Measurements from ENCODE around the gene MTFR2. TPM values are rescaled to one million over a fixed set of nuclear protein-coding genes. Genes with fewer than 3 reads are reported as not detected.

MTFR2 gene
- 0.49 and 0.73 TPM in 2 replicates for total RNA-seq

DNA sequence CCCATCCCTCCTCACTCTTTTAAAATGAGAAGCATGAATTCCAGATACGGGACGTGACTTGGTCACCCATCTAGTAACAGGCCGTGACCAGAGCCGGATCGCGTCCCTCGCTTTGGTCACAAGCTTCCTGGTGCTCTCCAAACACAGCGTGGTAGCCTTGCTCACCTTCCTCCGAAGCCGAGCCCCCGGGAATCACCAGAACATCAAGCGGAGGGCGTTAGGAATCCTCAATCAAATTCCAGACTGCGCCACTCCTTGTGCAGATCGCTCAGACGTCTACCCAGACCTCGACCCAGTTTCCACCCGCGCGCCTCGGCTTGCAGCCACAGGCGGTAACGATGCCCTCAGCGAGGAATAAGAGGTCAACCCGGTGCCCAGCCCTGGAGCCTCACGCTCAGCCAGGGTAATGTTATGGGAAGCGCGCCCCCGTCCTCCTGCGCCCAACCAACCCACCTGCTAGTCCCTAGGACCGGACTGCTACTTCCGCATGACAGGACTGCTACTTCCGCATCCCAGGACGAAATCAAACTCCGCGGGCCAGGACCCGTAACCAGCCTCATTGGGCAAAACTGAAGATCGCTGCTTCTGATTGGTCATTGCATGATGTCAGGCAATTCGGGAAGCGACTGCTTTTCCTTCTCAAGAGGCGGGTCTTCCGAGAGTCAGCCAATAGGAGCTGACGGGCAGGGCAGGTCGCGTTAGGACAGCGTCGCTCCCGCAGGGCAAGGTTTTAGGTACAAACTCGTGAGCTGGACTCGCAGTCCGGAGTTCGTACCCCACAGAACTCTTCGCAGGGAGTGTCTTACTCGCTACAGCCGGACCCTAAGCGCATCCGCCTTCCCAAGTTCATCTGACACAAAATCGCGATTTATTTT, at the start of gene MTFR2:
Gene MTFR2, minus strand, starts transcription at position 501 of the 875 bp plus-strand sequence. CDS start 1,212 bp downstream, outside the sequence.

DNA sequence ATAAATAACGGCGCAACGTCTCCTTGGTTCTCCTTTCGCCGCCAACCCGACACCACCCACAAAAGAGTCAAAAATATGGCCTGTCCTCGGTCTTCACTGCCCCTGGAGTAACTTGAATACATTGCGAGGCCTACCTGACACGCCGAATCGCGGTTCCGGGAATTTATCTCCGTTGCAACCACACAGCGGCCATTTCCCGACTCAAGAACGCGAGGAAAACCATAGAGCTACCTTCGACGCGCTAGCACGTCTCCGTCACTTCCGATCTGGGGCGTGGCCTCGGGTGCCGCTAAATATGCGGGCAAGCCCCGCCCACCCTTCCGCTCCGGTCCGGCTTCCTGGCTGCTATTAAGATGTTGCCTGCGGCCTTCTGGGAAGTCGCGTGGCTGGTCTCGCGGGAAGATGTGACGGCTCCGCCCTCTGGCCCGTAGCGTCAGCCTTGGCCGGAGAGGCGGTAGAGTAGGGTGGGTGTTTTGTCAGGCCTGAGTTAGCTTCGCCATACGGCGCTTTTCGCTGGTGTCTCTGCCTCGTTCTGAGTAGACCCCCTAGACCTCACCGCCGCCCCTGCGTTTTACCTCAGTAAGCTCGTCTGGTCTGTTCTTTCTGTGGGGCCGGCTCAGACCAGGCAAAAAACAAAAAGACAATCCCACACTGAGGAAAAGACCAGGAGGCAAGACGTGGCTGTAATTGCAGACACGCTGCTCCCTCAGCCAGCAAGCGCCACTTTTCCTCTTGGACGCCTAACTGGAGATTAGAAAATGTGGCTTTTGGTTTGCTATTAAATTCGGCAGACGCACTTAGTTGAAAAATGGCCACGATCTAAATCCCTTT, 39.7 kb upstream of the MTFR2 start, which contains the start of gene BCLAF1:
Gene BCLAF1, minus strand, starts transcription at position 268 of the 831 bp plus-strand sequence. CDS start 9,980 bp downstream, outside the sequence.

Other genes starting within 250 kb of the MTFR2 start
- 118 and 138 TPM in 2 replicates for gene BCLAF1, start 39.5 kb upstream of the MTFR2 start, total RNA-seq

Data from hair follicle dermal papilla cell (primary cell).